Hepatocyte (in vitro differentiated cells): ENCODE data around the gene GRIK1. TPM values are rescaled to one million over a fixed set of nuclear protein-coding genes. Genes with fewer than 3 reads are reported as not detected.
"Not testable (repeated sequence)": the region's sequence is repeated elsewhere in the genome, so short reads cannot be mapped to it uniquely, and the experiment has no call there.

Source experiments
- DNase-seq: peaks from one replicate; pipeline ENCODE4 v3.0.0-alpha.2; 2016; ENCODE audit warnings: low spot score
- H2AFZ ChIP-seq: fragments of 200-600 bp; sonication (generic); 2 replicates; pipeline ENCODE4 v1.6.0; 2016; ENCODE audit warnings: antibody characterized with exemption, mild to moderate bottlenecking
- H3K27ac ChIP-seq: fragments of 200-600 bp; sonication (generic); 2 replicates; pipeline ENCODE4 v1.5.1; 2016; ENCODE audit warnings: mild to moderate bottlenecking
- H3K27me3 ChIP-seq: fragments of 200-600 bp; sonication (generic); 2 replicates; pipeline ENCODE4 v1.6.1; 2016
- H3K36me3 ChIP-seq: fragments of 200-600 bp; sonication (generic); replicated peaks from 2 replicates; pipeline ENCODE4 v1.5.1; 2016; ENCODE audit warnings: low read depth; ENCODE audit not compliant: insufficient read depth
- H3K4me1 ChIP-seq: fragments of 200-600 bp; sonication (generic); 2 replicates; pipeline ENCODE4 v1.5.1; 2016; ENCODE audit warnings: mild to moderate bottlenecking, moderate library complexity; ENCODE audit not compliant: insufficient read depth
- H3K4me2 ChIP-seq: fragments of 200-600 bp; sonication (generic); 2 replicates; pipeline ENCODE4 v1.6.0; 2016
- H3K4me3 ChIP-seq: fragments of 200-600 bp; sonication (generic); 2 replicates; pipeline ENCODE4 v1.5.1; 2016; ENCODE audit warnings: mild to moderate bottlenecking
- H3K79me2 ChIP-seq: fragments of 200-600 bp; sonication (generic); 2 replicates; pipeline ENCODE4 v1.6.0; 2017; ENCODE audit warnings: mild to moderate bottlenecking
- H3K9me2 ChIP-seq: fragments of 200-600 bp; sonication (generic); replicated peaks from 2 replicates; pipeline ENCODE4 v1.6.0; 2017; ENCODE audit warnings: mild to moderate bottlenecking; ENCODE audit not compliant: insufficient read depth
- H3K9me3 ChIP-seq: fragments of 200-600 bp; sonication (generic); 2 replicates; pipeline ENCODE4 v1.5.1; 2016; ENCODE audit warnings: low read depth, mild to moderate bottlenecking
- H4K20me1 ChIP-seq: fragments of 200-600 bp; sonication (generic); 2 replicates; pipeline ENCODE4 v1.6.0; 2016; ENCODE audit warnings: mild to moderate bottlenecking; ENCODE audit not compliant: insufficient read depth, poor library complexity, severe bottlenecking
- CTCF ChIP-seq: fragments of 200-600 bp; sonication (generic); IDR thresholded peaks from 2 replicates; pipeline ENCODE4 v1.5.1; 2016; ENCODE audit warnings: antibody characterized with exemption, mild to moderate bottlenecking; ENCODE audit not compliant: poor library complexity
- EZH2 ChIP-seq: fragments of 200-600 bp; sonication (generic); IDR thresholded peaks from 2 replicates; pipeline ENCODE4 v1.6.1; 2016; ENCODE audit warnings: antibody characterized with exemption, mild to moderate bottlenecking, borderline replicate concordance
- EZH2phosphoT487 ChIP-seq: fragments of 200-600 bp; sonication (generic); IDR thresholded peaks from one replicate; pipeline ENCODE4 v1.6.1; 2018; ENCODE audit warnings: antibody characterized with exemption, mild to moderate bottlenecking, low read depth, moderate library complexity; ENCODE audit not compliant: unreplicated experiment, severe bottlenecking
- WGBS: methylation state at CpG from one replicate; pipeline ENCODE4 v1.1.6; 2016; ENCODE audit warnings: low lambda C conversion rate; ENCODE audit errors: missing lambda C conversion rate; 5-methylcytosine and 5-hydroxymethylcytosine counted together
- polyA plus RNA-seq: library from polyadenylated mRNA; unstranded; fragments of >200 nt; fragmentation: Nextera tagmentation; extraction: Ambion mirVana; gene quantifications from 2 replicates; pipeline ENCODE4 v1.2.1, GENCODE V29; 2016
- total RNA-seq: library from RNA; depleted of rRNA; stranded (reverse); fragments of >200 nt; gene quantifications from 2 replicates; pipeline ENCODE4 v1.2.3, GENCODE V29; 2014

Gene GRIK1
- total and polyA plus RNA-seq, 2 experiments from 2014 or later: 0.77 to 2.3 TPM

GRCh38 chr21:29975776-29976175 is 36.0 kb upstream of the GRIK1 start:
- WGBS: 81% methylated on average over 3 of the region's 3 CpGs

GRCh38 chr21:29973258-29973657 is 33.5 kb upstream of the GRIK1 start:
- Histone ChIP-seq H3K27me3 (no peaks in the 10 kb centered on the region), H3K36me3 (no peaks in the 10 kb centered on the region), H4K20me1 (no peaks in the 10 kb centered on the region), H3K4me3 (no peak overlapping the region), H3K4me1 (no peaks in the 10 kb centered on the region), H3K27ac (no peak overlapping the region), H2AFZ (no peak overlapping the region), H3K9me2 (no peaks in the 10 kb centered on the region), H3K9me3 (no peaks in the 10 kb centered on the region), H3K4me2 (no peak overlapping the region), H3K79me2 (no peaks in the 10 kb centered on the region)
- no peak for DNase-seq
- TF ChIP-seq EZH2phosphoT487 (no peak), EZH2 (no peak), CTCF (no peak)
- 90% methylated on average over 3 of the region's 3 CpGs for WGBS

More at GRCh38 chr21:29975776-29976175, 36.0 kb upstream of the GRIK1 start:
- no peak for TF ChIP-seq EZH2
- no peak for TF ChIP-seq CTCF
- no peak for TF ChIP-seq EZH2phosphoT487
- H3K36me3 ChIP-seq: no peaks in the 10 kb centered on the region
- no peaks in the 10 kb centered on the region for H3K9me3 ChIP-seq
- H3K4me2 ChIP-seq: no peak overlapping the region
- no peak overlapping the region for H3K4me3 ChIP-seq
- no peaks in the 10 kb centered on the region for H3K27me3 ChIP-seq
- no peaks in the 10 kb centered on the region for H4K20me1 ChIP-seq
- H3K9me2 ChIP-seq: no peaks in the 10 kb centered on the region
- H3K4me1 ChIP-seq: no peaks in the 10 kb centered on the region
- H2AFZ ChIP-seq: no peak overlapping the region
- no peaks in the 10 kb centered on the region for H3K79me2 ChIP-seq
- H3K27ac ChIP-seq: no peak overlapping the region
- no peak for DNase-seq

DNA sequence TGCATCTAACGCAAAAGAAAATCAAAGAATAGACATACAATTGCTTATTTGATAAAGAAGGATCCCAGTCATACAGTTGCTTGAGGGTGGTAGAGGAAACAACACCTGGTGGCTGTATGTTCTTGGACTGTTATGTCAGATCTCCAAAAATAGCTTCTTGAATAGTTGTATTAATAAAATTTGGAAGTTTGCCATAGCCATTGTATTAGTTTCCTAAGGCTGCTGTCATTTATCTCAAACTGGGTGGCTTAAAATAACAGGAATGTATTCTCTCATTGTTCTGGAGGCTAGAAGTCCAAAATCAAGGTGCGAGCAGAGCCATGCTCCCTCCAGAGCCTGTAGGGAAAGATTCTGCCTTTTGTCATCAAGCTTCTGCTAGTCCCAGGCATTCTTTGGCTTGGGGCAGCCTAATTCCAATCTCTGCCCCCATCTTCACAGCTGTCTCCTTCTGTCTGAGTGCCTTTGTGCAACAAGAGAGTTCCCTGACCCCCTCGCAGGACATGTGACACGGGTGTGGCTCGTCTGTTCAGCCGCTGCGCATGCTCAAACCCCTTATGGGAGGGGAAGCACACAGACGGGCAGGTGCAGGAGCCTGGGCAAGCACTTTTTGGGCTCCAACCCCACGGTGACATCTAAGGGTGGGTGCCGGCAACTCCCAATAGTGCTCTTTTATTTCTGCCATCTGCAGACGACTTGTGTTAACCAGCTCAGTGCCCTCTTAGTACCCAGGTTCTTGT is 21.7 kb upstream of the GRIK1 start:
- WGBS: 85% methylated on average over 11 of the region's 11 CpGs
- H2AFZ ChIP-seq: no peak overlapping the region
- H3K4me1 ChIP-seq: no peaks in the 10 kb centered on the region
- no peak overlapping the region for H3K27ac ChIP-seq
- H3K4me2 ChIP-seq: no peak overlapping the region
- H3K27me3 ChIP-seq: no peaks in the 10 kb centered on the region
- no peak overlapping the region for H3K4me3 ChIP-seq
- no peaks in the 10 kb centered on the region for H4K20me1 ChIP-seq
- no peak for DNase-seq
- H3K9me2 ChIP-seq: no peaks in the 10 kb centered on the region
- H3K36me3 ChIP-seq: no peaks in the 10 kb centered on the region
- TF ChIP-seq CTCF (no peak), EZH2phosphoT487 (no peak), EZH2 (no peak)
- no peaks in the 10 kb centered on the region for H3K79me2 ChIP-seq
- no peaks in the 10 kb centered on the region for H3K9me3 ChIP-seq

DNA sequence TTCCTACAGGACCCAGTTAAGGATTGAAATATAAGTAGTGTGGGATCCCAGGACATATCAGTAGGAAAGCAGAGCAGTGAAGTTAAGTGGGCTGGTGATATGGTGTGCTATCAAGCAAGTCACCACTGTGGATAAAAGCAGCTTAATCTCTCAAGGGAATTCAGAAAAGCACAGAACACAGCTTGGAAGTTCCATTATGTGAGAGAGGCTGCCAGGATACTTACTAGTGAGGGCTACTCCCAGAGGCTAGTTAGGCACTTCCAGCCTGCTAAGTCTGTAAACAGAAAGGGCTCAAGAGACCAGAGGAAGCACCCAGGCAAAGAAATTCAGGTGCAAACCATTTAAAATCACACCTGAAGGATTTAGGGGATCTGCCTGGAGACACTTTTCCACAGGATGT is 18.8 kb upstream of the GRIK1 start:
- no peaks in the 10 kb centered on the region for H3K79me2 ChIP-seq
- H3K27me3 ChIP-seq: no peaks in the 10 kb centered on the region
- no peak overlapping the region for H2AFZ ChIP-seq
- no peak overlapping the region for H3K4me3 ChIP-seq
- TF ChIP-seq EZH2 (no peak), EZH2phosphoT487 (no peak), CTCF (no peak)
- no peak overlapping the region for H3K27ac ChIP-seq
- H3K4me1 ChIP-seq: no peaks in the 10 kb centered on the region
- no peak for DNase-seq
- no peaks in the 10 kb centered on the region for H3K9me2 ChIP-seq
- no peaks in the 10 kb centered on the region for H3K9me3 ChIP-seq
- H4K20me1 ChIP-seq: no peaks in the 10 kb centered on the region
- no peak overlapping the region for H3K4me2 ChIP-seq
- no peaks in the 10 kb centered on the region for H3K36me3 ChIP-seq

- not testable (repeated sequence) for H3K36me3 ChIP-seq, H3K4me3 ChIP-seq, H4K20me1 ChIP-seq, H3K9me2 ChIP-seq, H2AFZ ChIP-seq, H3K4me2 ChIP-seq, DNase-seq, H3K79me2 ChIP-seq, H3K27me3 ChIP-seq, H3K9me3 ChIP-seq, H3K27ac ChIP-seq, H3K4me1 ChIP-seq
- 67% methylated on average over 2 of the region's 2 CpGs for WGBS
These were observed 18.2 kb upstream of the GRIK1 start for GRCh38 chr21:29958035-29958434.
